Common myeloid progenitor, CD34-positive (primary cell): Measurements from ENCODE around the gene MAFB.
A peak's percentile ranks its signal among the peaks of the same experiment; 100 is the strongest.

ENCODE experiments used
- CTCF ChIA-PET: fragments of 350-600 bp; sonication (Branson Sonifier 250); formaldehyde crosslinking; loops from one replicate; lab custom pipeline; 2021; ENCODE audit warnings: antibody characterized with exemption; lab: Charles Lee
- POLR2A ChIA-PET: fragments of 350-600 bp; sonication (Branson Sonifier 250); formaldehyde crosslinking; loops from one replicate; lab custom pipeline; 2021; ENCODE audit warnings: antibody characterized with exemption; lab: Charles Lee
- DNase-seq, 3 donors: peaks; one replicate each; pipeline versions ENCODE4 v3.0.0 to v3.0.0-alpha.2; 2013
- H3K27ac ChIP-seq, 2 experiments: 1 replicate in 1 of 2; 2 replicates in 1 of 2; pipeline ENCODE4 v1.7.0; 2013; ENCODE audit warnings: inconsistent platforms in 2 of 2, low read length in 2 of 2, mild to moderate bottlenecking in 2 of 2, low read depth in 1 of 2, moderate library complexity in 1 of 2; ENCODE audit not compliant: severe bottlenecking in 2 of 2, insufficient read depth in 1 of 2, poor library complexity in 1 of 2
- H3K27me3 ChIP-seq, 5 experiments: replicated peaks in 2 of 5; 1 replicate in 3 of 5; 2 replicates in 2 of 5; pipeline versions ENCODE4 v1.6.1 to v1.7.0; 2013; ENCODE audit warnings: low read length in 4 of 5, mild to moderate bottlenecking in 2 of 5, moderate library complexity in 2 of 5, inconsistent platforms in 1 of 5; ENCODE audit not compliant: insufficient read depth in 5 of 5, control insufficient read depth in 4 of 5
- H3K36me3 ChIP-seq, 4 experiments: 1 replicate in 2 of 4; 2 replicates in 2 of 4; pipeline versions ENCODE4 v1.6.1 to v1.7.0; 2013; ENCODE audit warnings: low read length in 3 of 4, control low read depth in 1 of 4, mild to moderate bottlenecking in 1 of 4; ENCODE audit not compliant: control insufficient read depth in 4 of 4, insufficient read depth in 4 of 4
- H3K4me1 ChIP-seq, 4 experiments: 1 replicate in 3 of 4; 2 replicates in 1 of 4; pipeline versions ENCODE4 v1.6.1 to v1.7.1; 2013; ENCODE audit warnings: low read length in 3 of 4, mild to moderate bottlenecking in 3 of 4, control low read depth in 1 of 4, inconsistent platforms in 1 of 4, moderate library complexity in 1 of 4; ENCODE audit not compliant: control insufficient read depth in 4 of 4, insufficient read depth in 4 of 4; ENCODE audit errors: control extremely low read depth in 1 of 4
- H3K4me3 ChIP-seq, 7 experiments: 1 replicate in 4 of 7; 2 replicates in 3 of 7; pipeline versions ENCODE4 v1.5.1 to v1.7.0; 2013; ENCODE audit warnings: mild to moderate bottlenecking in 7 of 7, low read length in 6 of 7, moderate library complexity in 6 of 7, inconsistent platforms in 2 of 7, low read depth in 2 of 7, control low read depth in 1 of 7; ENCODE audit not compliant: insufficient read depth in 4 of 7, control insufficient read depth in 1 of 7; ENCODE audit errors: extremely low read depth in 1 of 7
- H3K9me3 ChIP-seq, 5 experiments: 1 replicate in 4 of 5; 2 replicates in 1 of 5; pipeline versions ENCODE4 v1.6.1 to v1.7.1; 2013; ENCODE audit warnings: low read length in 4 of 5, mild to moderate bottlenecking in 2 of 5, inconsistent platforms in 1 of 5, low read depth in 1 of 5, moderate library complexity in 1 of 5; ENCODE audit not compliant: control insufficient read depth in 4 of 5, insufficient read depth in 2 of 5; ENCODE audit errors: control extremely low read depth in 1 of 5
- WGBS: methylation state at CpG from one replicate; pipeline ENCODE4 v1.1.5; 2013; ENCODE audit not compliant: insufficient coverage; 5-methylcytosine and 5-hydroxymethylcytosine counted together

MAFB gene

GRCh38 chr20:40650707-40651106 lies 38.3 kb downstream of the MAFB start:
- Histone ChIP-seq H3K27ac (no peak overlapping the region), H3K27me3 (peaks cover 0 to 11% (median 0%) of the 10 kb centered on the region in 5 experiments), H3K4me1 (peaks cover 0 to 10% (median 6%) of the 10 kb centered on the region in 4 experiments), H3K36me3 (no peaks in the 10 kb centered on the region), H3K4me3 (no peak overlapping the region), H3K9me3 (no peaks in the 10 kb centered on the region)
- DNase-seq: no peak
- 100% methylated on average over 1 of the region's 4 CpGs for WGBS
- ChIA-PET CTCF (no interaction called here), POLR2A (no interaction called here)

GRCh38 chr20:40648210-40649072 lies 40.6 kb downstream of the MAFB start:
- no peak overlapping the region for H3K4me3 ChIP-seq
- DNase-seq: no peak
- CTCF ChIA-PET: no interaction called here
- POLR2A ChIA-PET: interaction anchor here (0.6 kb wide), 1 partner anchor 290 kb away, joined by 4 read pairs; no protein-coding TSS in a partner anchor
- no peak overlapping the region for H3K27ac ChIP-seq
- no peaks in the 10 kb centered on the region for H3K9me3 ChIP-seq
- peaks cover 0 to 10% (median 6%) of the 10 kb centered on the region in 4 experiments for H3K4me1 ChIP-seq
- H3K36me3 ChIP-seq: no peaks in the 10 kb centered on the region
- peaks cover 0 to 11% (median 0%) of the 10 kb centered on the region in 5 experiments for H3K27me3 ChIP-seq
- WGBS: 100% methylated on average over 4 of the region's 6 CpGs

- ChIA-PET POLR2A (no interaction called here), CTCF (no interaction called here)
- peaks cover 0 to 11% (median 0%) of the 10 kb centered on the region in 5 experiments for H3K27me3 ChIP-seq
- 0% methylated on average over 2 of the region's 6 CpGs for WGBS
- no peaks in the 10 kb centered on the region for H3K9me3 ChIP-seq
- H3K4me1 ChIP-seq: peaks cover 0 to 10% (median 6%) of the 10 kb centered on the region in 4 experiments
- DNase-seq: peak in 2 of 3 donors; percentile 2 to 6
- H3K27ac ChIP-seq: no peak overlapping the region
- H3K36me3 ChIP-seq: no peaks in the 10 kb centered on the region
- no peak overlapping the region for H3K4me3 ChIP-seq
These were observed 42.2 kb downstream of the MAFB start for GRCh38 chr20:40646813-40647212.

- H3K9me3 ChIP-seq: no peaks in the 10 kb centered on the region
- peaks cover 0 to 10% (median 6%) of the 10 kb centered on the region in 4 experiments for H3K4me1 ChIP-seq
- H3K27me3 ChIP-seq: peaks cover 0 to 11% (median 0%) of the 10 kb centered on the region in 5 experiments
- no peak overlapping the region for H3K27ac ChIP-seq
- H3K36me3 ChIP-seq: no peaks in the 10 kb centered on the region
- CTCF ChIA-PET: no interaction called here
- 0% methylated on average over 6 of the region's 8 CpGs for WGBS
- no peak overlapping the region for H3K4me3 ChIP-seq
- POLR2A ChIA-PET: no interaction called here
- DNase-seq: peak in 2 of 3 donors; percentile 44 to 55
These were observed 42.7 kb downstream of the MAFB start for GRCh38 chr20:40646361-40646760.

GRCh38 chr20:40644863-40645262 lies 44.2 kb downstream of the MAFB start:
- H3K4me3 ChIP-seq: no peak overlapping the region
- H3K27ac ChIP-seq: no peak overlapping the region
- CTCF ChIA-PET: no interaction called here
- DNase-seq: no peak
- H3K27me3 ChIP-seq: peaks cover 0 to 11% (median 0%) of the 10 kb centered on the region in 5 experiments
- H3K36me3 ChIP-seq: no peaks in the 10 kb centered on the region
- no peaks in the 10 kb centered on the region for H3K9me3 ChIP-seq
- WGBS: 94% methylated on average over 2 of the region's 2 CpGs
- peaks cover 0 to 10% (median 6%) of the 10 kb centered on the region in 4 experiments for H3K4me1 ChIP-seq
- POLR2A ChIA-PET: no interaction called here

GRCh38 chr20:40643891-40644290 lies 45.1 kb downstream of the MAFB start:
- Histone ChIP-seq H3K27ac (no peak overlapping the region), H3K4me3 (no peak overlapping the region), H3K36me3 (no peaks in the 10 kb centered on the region), H3K4me1 (peaks cover 0 to 10% (median 6%) of the 10 kb centered on the region in 4 experiments), H3K27me3 (peaks cover 0 to 11% (median 0%) of the 10 kb centered on the region in 5 experiments), H3K9me3 (no peaks in the 10 kb centered on the region)
- ChIA-PET CTCF (no interaction called here), POLR2A (no interaction called here)
- no peak for DNase-seq
- WGBS: 84% methylated on average over 5 of the region's 5 CpGs

- Histone ChIP-seq H3K9me3 (no peaks in the 10 kb centered on the region), H3K4me1 (peaks cover 0 to 10% (median 5%) of the 10 kb centered on the region in 4 experiments), H3K36me3 (no peaks in the 10 kb centered on the region), H3K27me3 (peaks cover 0 to 7% (median 0%) of the 10 kb centered on the region in 5 experiments), H3K27ac (no peak overlapping the region), H3K4me3 (no peak overlapping the region)
- ChIA-PET POLR2A (no interaction called here), CTCF (no interaction called here)
- no peak for DNase-seq
- 83% methylated on average over 3 of the region's 4 CpGs for WGBS
These were observed 47.2 kb downstream of the MAFB start for GRCh38 chr20:40641809-40642208.
